Neuronal stem cell (in vitro differentiated cells): Measurements from ENCODE around the gene XRCC3.

ENCODE experiments used
- DNase-seq: peaks from one replicate; pipeline ENCODE4 v3.0.0-alpha.2; 2013; ENCODE audit warnings: low spot score
- H2AFZ ChIP-seq: one replicate; pipeline ENCODE4 v1.6.1; 2013; ENCODE audit warnings: mild to moderate bottlenecking, low read length, inconsistent platforms
- H2AK5ac ChIP-seq: 2 replicates; pipeline ENCODE4 v1.6.1; 2013; ENCODE audit warnings: low read depth, mild to moderate bottlenecking, inconsistent platforms, low read length, moderate library complexity, mixed read lengths
- H2BK120ac ChIP-seq: 2 replicates; pipeline ENCODE4 v1.6.1; 2013; ENCODE audit warnings: low read depth, mild to moderate bottlenecking, inconsistent platforms, low read length, moderate library complexity, mixed read lengths
- H2BK12ac ChIP-seq: one replicate; pipeline ENCODE4 v1.6.1; 2013; ENCODE audit warnings: low read length, inconsistent platforms
- H2BK15ac ChIP-seq: 2 replicates; pipeline ENCODE4 v1.6.1; 2013; ENCODE audit warnings: mild to moderate bottlenecking, low read length, inconsistent platforms, mixed read lengths
- H2BK5ac ChIP-seq: one replicate; pipeline ENCODE4 v1.6.1; 2013; ENCODE audit warnings: inconsistent platforms, mild to moderate bottlenecking, low read length, moderate library complexity
- H3K14ac ChIP-seq: one replicate; pipeline ENCODE4 v1.6.1; 2013; ENCODE audit warnings: low read length, inconsistent platforms
- H3K18ac ChIP-seq: 2 replicates; pipeline ENCODE4 v1.6.1; 2013; ENCODE audit warnings: low read length, inconsistent platforms
- H3K23ac ChIP-seq: 2 replicates; pipeline ENCODE4 v1.6.1; 2013; ENCODE audit warnings: low read depth, mild to moderate bottlenecking, mixed read lengths, low read length, inconsistent platforms; ENCODE audit not compliant: poor library complexity
- H3K27ac ChIP-seq: replicated peaks from 3 replicates; pipeline ENCODE4 v1.5.1; 2013; ENCODE audit warnings: low read length, inconsistent platforms
- H3K27me3 ChIP-seq, 3 experiments: 2 replicates each; pipeline ENCODE4 v1.6.1; 2013; ENCODE audit warnings: low read length in 3 of 3, mild to moderate bottlenecking in 2 of 3, inconsistent platforms in 1 of 3, low read depth in 1 of 3, mixed read lengths in 1 of 3, moderate library complexity in 1 of 3; ENCODE audit not compliant: control insufficient read depth in 3 of 3, insufficient read depth in 3 of 3
- H3K36me3 ChIP-seq, 2 donors: replicated peaks in 1 of 2; 2 replicates each; pipeline ENCODE4 v1.6.1; 2013; ENCODE audit warnings: low read length in 2 of 2; ENCODE audit not compliant: control insufficient read depth in 2 of 2, insufficient read depth in 2 of 2
- H3K4ac ChIP-seq: 2 replicates; pipeline ENCODE4 v1.6.1; 2013; ENCODE audit warnings: inconsistent platforms, mild to moderate bottlenecking, low read length, moderate library complexity
- H3K4me1 ChIP-seq, 2 donors: 1 replicate in 1 of 2; 2 replicates in 1 of 2; pipeline ENCODE4 v1.6.1; 2013; ENCODE audit warnings: low read length in 2 of 2, low read depth in 1 of 2; ENCODE audit not compliant: control insufficient read depth in 2 of 2, insufficient read depth in 1 of 2
- H3K4me2 ChIP-seq: one replicate; pipeline ENCODE4 v1.6.1; 2013; ENCODE audit warnings: mild to moderate bottlenecking, low read length, inconsistent platforms; ENCODE audit not compliant: insufficient read depth, poor library complexity, severe bottlenecking
- H3K4me3 ChIP-seq, 2 donors: 2 replicates each; pipeline ENCODE4 v1.5.1; 2013; ENCODE audit warnings: low read length in 2 of 2, mild to moderate bottlenecking in 2 of 2, inconsistent platforms in 1 of 2, moderate library complexity in 1 of 2
- H3K79me1 ChIP-seq: one replicate; pipeline ENCODE4 v1.6.1; 2013; ENCODE audit warnings: low read depth, mild to moderate bottlenecking, inconsistent platforms, low read length, moderate library complexity
- H3K9ac ChIP-seq: one replicate; pipeline ENCODE4 v1.6.1; 2013; ENCODE audit warnings: mild to moderate bottlenecking, low read depth, low read length, inconsistent platforms; ENCODE audit not compliant: poor library complexity
- H3K9me3 ChIP-seq, 2 donors: replicated peaks in 1 of 2; 2 replicates each; pipeline versions ENCODE3 to v1.6.1; 2013; ENCODE audit warnings: low read length in 2 of 2, mild to moderate bottlenecking in 2 of 2, inconsistent platforms in 1 of 2, low read depth in 1 of 2, mixed read lengths in 1 of 2, moderate library complexity in 1 of 2; ENCODE audit not compliant: control insufficient read depth in 2 of 2, insufficient read depth in 1 of 2
- H4K8ac ChIP-seq: one replicate; pipeline ENCODE4 v1.6.1; 2013; ENCODE audit warnings: low read depth, mild to moderate bottlenecking, inconsistent platforms, low read length, moderate library complexity
- H4K91ac ChIP-seq: one replicate; pipeline ENCODE4 v1.6.1; 2013; ENCODE audit warnings: low read length, low read depth, mild to moderate bottlenecking, inconsistent platforms; ENCODE audit not compliant: poor library complexity
- WGBS, 2 donors: extraction: QIAGEN DNeasy Blood & Tissue Kit; methylation state at CpG; one replicate each; pipeline ENCODE4 v1.1.7; 2013; ENCODE audit warnings: missing lambda C conversion rate in 2 of 2, mixed read lengths in 1 of 2; ENCODE audit not compliant: insufficient read length in 2 of 2, insufficient replicate concordance in 1 of 2; ENCODE audit errors: extremely low coverage in 2 of 2; 5-methylcytosine and 5-hydroxymethylcytosine counted together

XRCC3 gene

DNA sequence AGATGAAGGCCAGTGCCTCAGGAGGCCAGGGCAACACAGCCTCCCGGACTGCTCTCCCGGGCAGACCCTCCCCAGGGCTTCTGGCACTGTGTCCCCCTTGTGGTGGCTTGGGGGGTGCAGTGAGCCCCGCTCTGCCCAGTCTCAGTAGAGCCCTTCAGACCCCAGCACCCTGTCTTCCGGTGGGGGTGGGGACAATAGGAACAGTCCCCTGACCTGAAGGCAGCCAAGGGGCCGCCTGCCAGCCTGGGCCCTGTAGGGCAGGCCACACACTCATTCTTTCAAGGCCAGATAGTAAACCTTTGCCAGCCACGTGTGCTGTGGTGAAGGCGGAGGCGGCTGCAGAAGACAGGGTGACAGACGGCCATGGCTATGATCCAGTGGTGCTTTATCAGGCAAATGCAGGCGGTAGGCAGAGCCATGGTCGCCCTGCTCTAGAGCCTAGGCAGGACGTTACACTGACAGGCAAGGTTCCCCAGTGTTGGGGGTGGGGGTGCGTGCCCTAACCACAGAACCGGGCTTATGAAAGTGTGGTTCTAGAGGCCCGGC is 15.3 kb upstream of the XRCC3 start:
- peak overlapping the region; percentile 80 for H3K23ac ChIP-seq
- no CpG with 5 or more reads among the region's 15 CpGs for WGBS, 2 donors
- DNase-seq, result no peak

DNA sequence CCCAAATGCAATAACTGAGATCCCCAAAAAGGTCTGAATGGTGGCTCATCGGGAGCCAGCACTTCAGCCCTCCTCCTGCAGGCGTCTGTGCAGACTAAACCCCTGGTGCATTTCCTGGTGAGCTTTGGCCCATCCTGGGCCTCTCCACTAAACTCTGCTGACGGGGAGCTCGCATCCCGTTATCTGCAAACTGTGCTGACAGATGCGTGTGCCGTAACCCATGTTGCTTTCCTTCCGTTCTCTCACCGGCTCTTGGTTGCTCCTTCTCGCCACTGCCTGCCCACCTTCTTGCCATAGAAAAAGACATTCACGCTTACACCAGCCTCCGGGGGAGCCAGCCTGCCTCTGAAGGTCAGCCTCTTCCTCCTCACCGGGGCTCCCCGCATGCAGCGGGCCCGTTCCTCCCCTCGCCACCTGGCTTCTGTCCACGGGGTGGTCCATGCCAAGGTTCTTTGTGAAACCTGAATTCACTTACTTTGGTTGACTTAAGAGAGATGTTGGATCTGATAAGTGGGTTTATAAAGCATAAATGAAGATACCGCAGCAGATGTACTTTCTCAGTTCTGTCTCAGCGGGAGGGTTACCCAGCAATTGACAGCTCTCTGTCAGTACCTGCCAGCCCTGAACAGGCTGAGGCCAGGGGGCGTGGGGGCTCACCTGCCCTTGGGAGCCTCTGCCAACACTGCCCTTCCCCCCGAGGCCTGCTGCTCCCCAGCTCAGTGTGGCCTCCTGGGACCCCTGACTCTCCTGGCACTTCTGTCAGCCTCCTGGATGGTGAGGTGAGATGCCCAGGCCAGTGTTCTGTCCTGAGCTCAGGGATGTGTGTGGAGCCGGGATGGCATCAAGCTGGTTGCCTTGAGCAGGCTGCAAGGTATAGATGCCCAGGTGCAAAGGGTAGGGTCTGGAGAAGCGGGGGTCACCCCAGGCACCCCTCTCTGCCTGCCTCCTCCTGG is 14.5 kb upstream of the XRCC3 start:
- Histone ChIP-seq H3K9me3 (no peaks in the 10 kb centered on the region), H3K23ac (no peak overlapping the region), H3K9ac (peak overlapping the region; percentile 21), H2BK5ac (no peak overlapping the region), H3K79me1 (peaks cover 23% of the 10 kb centered on the region), H2BK12ac (no peak overlapping the region), H2AK5ac (no peak overlapping the region), H2BK120ac (no peak overlapping the region), H3K18ac (no peak overlapping the region), H3K4me2 (no peak overlapping the region), H3K27me3 (no peaks in the 10 kb centered on the region), H3K14ac (peak overlapping the region; percentile 56), H4K8ac (no peak overlapping the region), H3K4me1 (no peaks in the 10 kb centered on the region), H3K27ac (no peak overlapping the region), H2BK15ac (no peak overlapping the region), H3K36me3 (peaks cover 33 to 78% of the 10 kb centered on the region in 2 donors), H4K91ac (no peak overlapping the region), H3K4ac (no peak overlapping the region), H3K4me3 (no peak overlapping the region), H2AFZ (no peak overlapping the region)
- DNase-seq, result no peak
- WGBS, 2 donors, result no CpG with 5 or more reads among the region's 24 CpGs

More for the DNA sequence above, 15.3 kb upstream of the XRCC3 start:
- Histone ChIP-seq H2AFZ (no peak overlapping the region), H3K4me1 (no peaks in the 10 kb centered on the region), H3K18ac (no peak overlapping the region), H3K27me3 (no peaks in the 10 kb centered on the region), H3K36me3 (peaks cover 35 to 83% of the 10 kb centered on the region in 2 donors), H4K8ac (no peak overlapping the region), H2AK5ac (no peak overlapping the region), H3K27ac (no peak overlapping the region), H2BK15ac (no peak overlapping the region), H3K4me3 (peak overlapping the region in 1 of 2 donors; percentile 2), H3K4me2 (no peak overlapping the region), H2BK12ac (no peak overlapping the region), H3K9ac (peak overlapping the region; percentile 38), H3K79me1 (peaks cover 25% of the 10 kb centered on the region), H3K4ac (no peak overlapping the region), H2BK120ac (no peak overlapping the region), H2BK5ac (no peak overlapping the region), H3K9me3 (no peaks in the 10 kb centered on the region), H4K91ac (no peak overlapping the region), H3K14ac (no peak overlapping the region)

DNA sequence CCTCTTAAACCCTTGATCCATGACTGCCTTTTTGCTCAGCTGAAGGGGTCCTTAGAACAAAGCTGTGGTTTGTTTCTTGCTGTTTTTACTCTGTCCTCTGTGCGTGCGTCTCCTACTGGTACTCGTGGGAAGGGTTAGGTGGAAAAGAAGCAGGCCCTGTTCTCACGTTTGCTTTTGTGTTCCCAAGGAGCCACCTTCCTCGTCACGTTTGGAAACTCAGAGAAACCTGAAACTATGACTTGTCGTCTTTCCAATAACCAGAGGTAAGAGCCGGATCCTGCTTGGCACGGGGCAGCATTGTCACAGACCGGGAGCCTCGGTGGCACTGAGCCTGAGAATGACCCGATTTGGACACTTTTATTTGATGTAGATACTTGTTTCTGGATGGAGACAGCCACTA is 13.5 kb upstream of the XRCC3 start:
- no peak overlapping the region for H3K4me2 ChIP-seq
- H3K23ac ChIP-seq, result no peak overlapping the region
- H2BK120ac ChIP-seq, result no peak overlapping the region
- H3K4me1 ChIP-seq, result no peaks in the 10 kb centered on the region
- no peak overlapping the region for H2BK15ac ChIP-seq
- H4K8ac ChIP-seq, result no peak overlapping the region
- H2AFZ ChIP-seq, result no peak overlapping the region
- H2BK12ac ChIP-seq, result no peak overlapping the region
- H3K36me3 ChIP-seq, result peaks cover 33 to 71% of the 10 kb centered on the region in 2 donors
- no peak overlapping the region for H2BK5ac ChIP-seq
- no peaks in the 10 kb centered on the region for H3K9me3 ChIP-seq
- peaks cover 30% of the 10 kb centered on the region for H3K79me1 ChIP-seq
- H3K4ac ChIP-seq, result no peak overlapping the region
- H3K18ac ChIP-seq, result no peak overlapping the region
- no peak overlapping the region for H3K14ac ChIP-seq
- no peak overlapping the region for H4K91ac ChIP-seq
- no peak overlapping the region for H3K4me3 ChIP-seq
- no peak for DNase-seq
- no peak overlapping the region for H3K9ac ChIP-seq
- no CpG with 5 or more reads among the region's 12 CpGs for WGBS, 2 donors
- no peak overlapping the region for H3K27ac ChIP-seq
- no peaks in the 10 kb centered on the region for H3K27me3 ChIP-seq
- H2AK5ac ChIP-seq, result no peak overlapping the region

DNA sequence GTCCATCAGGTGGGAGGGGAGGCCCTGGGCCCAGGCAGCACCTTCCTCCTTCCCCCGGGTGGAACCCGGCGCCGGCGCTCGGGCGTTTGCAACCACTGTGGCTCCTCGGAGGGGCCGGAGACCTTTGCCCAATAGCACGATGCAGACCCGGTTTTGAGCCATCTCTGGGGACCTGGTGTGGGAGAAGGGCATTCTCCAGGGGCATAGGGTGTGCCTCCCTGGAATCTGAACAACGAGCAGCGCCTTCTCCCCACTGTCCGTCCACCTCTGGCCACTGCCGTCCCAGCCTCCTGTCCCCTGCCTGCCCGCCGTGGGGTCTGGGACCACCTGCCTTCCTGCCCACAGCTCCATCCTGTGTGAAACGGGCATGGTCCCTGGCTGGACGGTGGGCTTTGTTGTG is 12.9 kb upstream of the XRCC3 start:
- H3K79me1 ChIP-seq, result peaks cover 34% of the 10 kb centered on the region
- no peak overlapping the region for H3K4me3 ChIP-seq
- H3K18ac ChIP-seq, result no peak overlapping the region
- no peak overlapping the region for H2BK15ac ChIP-seq
- H2BK5ac ChIP-seq, result no peak overlapping the region
- H4K91ac ChIP-seq, result no peak overlapping the region
- no peak overlapping the region for H2AFZ ChIP-seq
- H3K4ac ChIP-seq, result no peak overlapping the region
- WGBS, 2 donors, result no CpG with 5 or more reads among the region's 19 CpGs
- no peaks in the 10 kb centered on the region for H3K4me1 ChIP-seq
- no peak overlapping the region for H4K8ac ChIP-seq
- no peak for DNase-seq
- no peaks in the 10 kb centered on the region for H3K27me3 ChIP-seq
- no peak overlapping the region for H2BK12ac ChIP-seq
- H3K36me3 ChIP-seq, result peaks cover 29 to 65% of the 10 kb centered on the region in 2 donors
- no peak overlapping the region for H2BK120ac ChIP-seq
- H3K14ac ChIP-seq, result no peak overlapping the region
- no peak overlapping the region for H3K27ac ChIP-seq
- peak overlapping the region; percentile 67 for H3K23ac ChIP-seq
- H3K9me3 ChIP-seq, result no peaks in the 10 kb centered on the region
- H3K4me2 ChIP-seq, result no peak overlapping the region
- peak overlapping the region; percentile 50 for H3K9ac ChIP-seq
- H2AK5ac ChIP-seq, result no peak overlapping the region
